GM12872 (cell line): ENCODE data around the gene MYBPC2.

Experiments used
- TF ChIP-seq, protein P1 (sequence below): IDR thresholded peaks from 3 replicates; pipeline ENCODE4 v1.5.1; 2011; ENCODE audit warnings: low read depth, mild to moderate bottlenecking, low read length, moderate library complexity; ENCODE audit not compliant: insufficient read depth

MYBPC2 gene

DNA sequence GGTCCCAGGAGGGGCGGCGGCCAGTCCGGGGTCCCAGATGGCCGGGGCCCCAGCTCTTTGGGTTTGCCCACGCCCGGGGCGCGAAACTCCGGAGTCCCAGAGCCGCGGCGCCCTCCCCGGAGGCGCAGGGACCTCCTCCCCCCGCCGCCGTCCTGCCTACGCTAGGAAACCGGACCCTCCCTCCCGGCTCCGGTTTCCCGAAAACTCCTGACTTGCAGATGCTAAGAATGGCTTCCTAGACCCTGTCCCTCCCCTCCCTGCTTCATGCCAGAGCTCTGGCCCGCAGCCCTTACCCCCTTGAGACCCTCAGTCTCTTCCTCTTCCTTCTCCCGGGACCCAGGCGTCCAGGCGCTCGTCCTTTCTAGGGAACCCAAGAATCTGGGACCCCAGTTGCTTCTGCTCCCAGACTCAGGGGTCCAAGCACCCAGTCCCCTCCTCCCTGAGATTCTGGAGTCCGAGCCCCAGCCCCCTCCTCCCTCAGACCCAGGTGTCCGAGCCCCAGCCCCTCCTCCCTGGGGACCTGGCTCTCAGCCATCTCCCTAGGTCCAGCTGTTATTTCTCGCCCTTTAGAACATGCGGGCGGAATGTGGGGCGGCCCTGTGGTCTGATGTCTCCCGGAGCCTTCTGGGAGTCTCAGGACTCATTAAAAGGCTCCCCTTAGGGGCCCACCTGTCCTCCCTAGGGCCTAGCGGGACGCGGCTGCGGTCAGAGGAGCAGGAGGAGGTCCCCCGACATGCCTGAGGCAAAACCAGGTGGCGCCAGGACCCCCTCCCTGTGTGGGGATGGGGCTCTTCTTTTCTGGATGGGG lies at the start of gene MYBPC2:
MYBPC2 (plus strand) TSS at position 672 of the 808 bp plus-strand sequence; CDS start at position 734, 62 bp downstream.
- TF ChIP-seq, protein P1, sequence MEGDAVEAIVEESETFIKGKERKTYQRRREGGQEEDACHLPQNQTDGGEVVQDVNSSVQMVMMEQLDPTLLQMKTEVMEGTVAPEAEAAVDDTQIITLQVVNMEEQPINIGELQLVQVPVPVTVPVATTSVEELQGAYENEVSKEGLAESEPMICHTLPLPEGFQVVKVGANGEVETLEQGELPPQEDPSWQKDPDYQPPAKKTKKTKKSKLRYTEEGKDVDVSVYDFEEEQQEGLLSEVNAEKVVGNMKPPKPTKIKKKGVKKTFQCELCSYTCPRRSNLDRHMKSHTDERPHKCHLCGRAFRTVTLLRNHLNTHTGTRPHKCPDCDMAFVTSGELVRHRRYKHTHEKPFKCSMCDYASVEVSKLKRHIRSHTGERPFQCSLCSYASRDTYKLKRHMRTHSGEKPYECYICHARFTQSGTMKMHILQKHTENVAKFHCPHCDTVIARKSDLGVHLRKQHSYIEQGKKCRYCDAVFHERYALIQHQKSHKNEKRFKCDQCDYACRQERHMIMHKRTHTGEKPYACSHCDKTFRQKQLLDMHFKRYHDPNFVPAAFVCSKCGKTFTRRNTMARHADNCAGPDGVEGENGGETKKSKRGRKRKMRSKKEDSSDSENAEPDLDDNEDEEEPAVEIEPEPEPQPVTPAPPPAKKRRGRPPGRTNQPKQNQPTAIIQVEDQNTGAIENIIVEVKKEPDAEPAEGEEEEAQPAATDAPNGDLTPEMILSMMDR = no peak

DNA sequence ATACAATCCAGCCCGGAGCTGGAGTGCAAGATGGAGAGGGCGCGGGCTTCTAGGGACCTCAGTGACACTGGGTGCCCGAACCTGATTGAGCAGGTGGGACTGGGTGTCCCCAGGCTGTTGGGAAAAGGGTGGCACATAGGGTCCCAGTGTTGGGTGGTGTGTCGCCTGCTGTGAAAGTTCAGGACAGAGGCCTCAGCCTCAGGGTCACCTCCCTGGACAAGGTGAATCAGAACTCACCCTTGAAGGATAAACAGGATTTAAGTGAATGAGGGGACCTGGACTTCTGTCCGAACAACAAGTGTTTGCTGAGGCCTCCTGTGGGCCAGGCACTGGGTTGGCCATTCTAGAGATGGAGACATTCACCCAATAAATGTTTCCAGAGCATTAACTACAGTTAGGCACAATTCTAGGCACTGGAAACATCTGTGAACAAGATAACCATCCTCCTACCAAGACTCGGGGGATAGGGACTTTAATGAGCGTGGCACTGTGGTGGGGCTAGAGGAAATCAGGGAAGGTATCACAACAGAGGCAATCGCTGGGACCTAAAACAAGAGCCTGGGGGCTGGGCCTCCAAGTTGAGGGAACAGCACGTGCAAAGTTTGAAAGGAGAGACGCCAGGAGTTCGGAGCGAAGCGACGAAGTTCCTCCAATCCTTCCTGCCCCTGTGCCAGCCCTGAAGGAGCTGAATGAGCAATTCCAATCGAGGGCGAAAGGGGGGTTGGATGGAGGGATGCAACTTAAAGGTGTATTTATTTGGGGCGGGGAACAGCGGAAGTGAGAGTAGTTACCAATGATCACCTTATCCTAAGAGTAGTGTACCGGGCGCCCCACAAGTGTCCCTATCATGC lies 49.5 kb upstream of the MYBPC2 start:
- TF ChIP-seq, protein P1 = no peak

DNA sequence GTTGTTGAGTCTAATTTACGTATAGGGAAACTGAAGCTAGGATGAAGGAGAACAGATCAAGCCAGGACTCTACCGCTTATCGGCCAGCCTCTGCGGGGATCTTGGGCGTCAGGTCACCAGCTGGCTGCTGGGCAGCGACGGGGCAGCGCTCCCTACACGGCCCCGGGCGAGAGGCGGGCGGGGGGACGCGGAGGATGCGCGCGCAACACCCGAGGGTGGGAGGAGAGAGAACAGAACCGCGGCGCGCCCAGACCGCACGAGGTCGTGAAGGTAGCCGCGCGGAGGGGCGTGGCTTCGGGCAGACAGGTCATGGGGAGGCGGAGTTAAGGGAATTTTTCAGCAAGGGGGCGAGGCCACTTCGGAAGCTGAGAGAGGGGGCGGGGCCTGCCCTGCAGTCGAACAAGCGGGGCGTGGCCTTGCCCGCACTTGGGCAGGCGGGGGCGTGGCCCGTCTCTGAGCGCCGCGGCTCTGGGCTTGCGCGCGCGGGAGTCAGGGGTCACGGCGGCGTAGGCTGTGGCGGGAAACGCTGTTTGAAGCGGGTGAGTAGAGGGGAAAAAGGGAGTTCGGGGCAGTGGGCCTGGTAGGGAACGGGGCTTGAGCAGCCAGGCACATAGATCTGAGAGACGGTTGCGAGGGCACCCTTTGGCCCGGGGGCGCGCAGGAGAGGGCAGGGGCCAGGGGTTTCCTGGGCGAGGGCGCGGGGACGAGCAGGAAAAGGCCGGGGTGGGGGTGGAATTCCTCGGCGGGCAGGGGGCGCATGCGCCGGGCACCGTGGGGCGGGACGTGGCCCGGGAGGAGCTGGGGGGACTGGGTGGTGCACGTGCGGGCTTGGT lies 48.6 kb upstream of the MYBPC2 start, which contains the start of gene POLD1:
POLD1 (plus strand) TSS at position 496 of the 833 bp plus-strand sequence. CDS start 14,505 bp downstream, outside the sequence.
- TF ChIP-seq, protein P1 = no peak

DNA sequence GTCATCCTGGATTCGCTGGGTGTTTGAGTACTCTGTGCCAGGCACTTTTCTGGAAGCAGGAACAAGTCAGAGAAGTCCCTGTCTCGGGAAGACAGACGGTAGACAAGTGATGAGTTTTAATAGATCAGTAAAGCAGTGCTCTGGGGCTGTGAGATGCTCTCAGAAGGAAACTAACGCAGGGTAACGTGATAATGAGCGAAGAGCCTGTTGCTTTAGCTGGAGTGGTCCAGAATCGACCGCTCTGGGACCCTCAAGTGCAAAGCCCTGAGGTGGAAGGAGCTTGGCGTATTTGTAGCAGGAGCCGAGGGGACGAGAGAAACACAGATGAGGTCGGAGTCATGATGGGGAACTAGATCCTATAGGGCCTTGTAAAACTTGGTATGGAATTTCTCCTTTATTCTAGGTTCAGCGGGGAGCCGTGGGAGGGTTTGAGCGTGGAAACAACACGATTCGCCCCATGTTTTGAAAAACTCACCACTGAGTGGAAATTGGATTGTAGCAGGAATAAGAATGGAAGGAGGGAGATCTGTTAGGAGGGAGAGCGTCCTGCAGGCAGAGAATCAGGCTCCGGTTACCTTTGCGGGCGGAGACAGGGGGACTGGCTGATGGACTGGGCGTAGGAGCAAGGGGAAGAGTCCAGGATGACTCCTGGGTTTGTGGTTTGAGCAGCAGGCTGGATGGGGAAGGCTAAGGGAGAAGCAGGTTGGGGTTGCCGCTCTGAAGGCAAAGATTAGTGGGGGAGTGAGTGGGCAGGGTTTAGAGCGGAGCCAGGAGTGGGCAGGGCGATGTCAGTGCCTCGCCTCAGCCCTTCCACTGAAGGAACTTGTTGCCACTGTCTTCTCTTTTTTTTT lies 47.8 kb upstream of the MYBPC2 start:
- TF ChIP-seq, protein P1 = no peak

DNA sequence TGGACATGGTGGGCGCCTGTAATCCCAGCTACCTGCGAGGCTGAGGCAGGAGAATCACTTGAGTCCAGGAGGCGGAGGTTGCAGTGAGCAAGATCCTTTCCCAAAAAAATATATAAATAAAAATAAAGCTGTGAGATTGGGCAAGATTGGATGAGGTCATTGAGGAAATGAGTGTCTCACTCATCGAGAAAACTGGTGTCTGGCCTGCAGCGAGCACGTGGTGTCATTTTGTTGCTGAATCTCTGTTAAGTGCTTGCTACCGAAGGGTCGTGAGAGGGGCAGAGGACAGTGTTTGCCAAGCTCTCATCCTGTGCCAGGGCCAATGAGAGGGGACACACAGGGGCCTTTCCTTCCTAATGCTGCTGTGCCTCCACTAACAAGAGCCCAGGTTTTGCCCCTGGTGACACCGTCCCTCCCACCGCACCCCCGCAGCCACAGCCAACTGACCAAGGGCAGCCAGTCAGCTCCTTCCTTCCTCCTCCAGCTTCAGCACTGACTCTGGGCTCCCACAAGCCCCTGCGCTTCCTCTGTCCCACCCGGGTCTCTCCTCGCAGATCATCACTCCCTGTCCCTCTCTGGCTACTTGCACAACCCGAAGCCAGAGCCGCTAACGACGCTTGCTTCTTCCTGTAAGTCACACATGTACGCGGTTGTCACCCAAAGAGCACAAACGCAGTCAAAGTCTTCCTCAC lies 45.4 kb upstream of the MYBPC2 start:
- TF ChIP-seq, protein P1 = no peak

DNA sequence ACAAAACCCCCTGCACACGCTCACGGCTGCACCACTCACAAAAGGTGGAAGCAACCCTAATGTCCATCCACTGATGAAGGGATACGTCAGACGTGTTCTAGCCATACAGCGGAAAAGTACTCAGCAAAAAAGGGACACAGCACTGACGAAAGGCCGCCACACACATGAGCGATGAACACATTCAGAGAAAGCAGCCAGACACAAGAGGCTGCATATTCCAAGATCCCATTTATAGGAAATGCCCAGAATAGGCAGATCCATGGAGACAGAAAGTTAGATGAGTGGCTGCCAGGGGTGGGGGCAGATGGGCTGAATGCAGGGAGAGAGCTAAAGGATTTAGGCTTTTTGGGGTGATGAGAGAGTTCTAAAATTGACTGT lies 44.8 kb upstream of the MYBPC2 start:
- TF ChIP-seq, protein P1 = no peak
